Upper lobe of left lung (tissue), 4 donors: ENCODE measurements around the gene STN1.

Experiments
- CTCF ChIP-seq, 6 experiments: fragments of 450-650 bp in 4 of 6; fragments of 200-600 bp in 2 of 6; sonication (generic) in 2 of 6; IDR thresholded peaks; one replicate each; pipeline ENCODE4 v1.5.1; 2016 to 2019; ENCODE audit warnings: antibody characterized with exemption in 6 of 6
- EP300 ChIP-seq, 4 donors: sonication (generic); formaldehyde crosslinking; IDR thresholded peaks; one replicate each; pipeline ENCODE4 v1.5.1; 2017; ENCODE audit warnings: antibody characterized with exemption in 4 of 4, control low read depth in 2 of 4
- POLR2A ChIP-seq, 4 donors: fragments of 450-650 bp; IDR thresholded peaks; one replicate each; pipeline ENCODE4 v1.5.1; 2016 to 2017; ENCODE audit warnings: antibody characterized with exemption in 4 of 4, mild to moderate bottlenecking in 2 of 4
- POLR2AphosphoS5 ChIP-seq, 2 donors: sonication (generic); formaldehyde crosslinking; IDR thresholded peaks; one replicate each; pipeline ENCODE4 v1.5.1; 2017; ENCODE audit warnings: antibody characterized with exemption in 2 of 2

- TF ChIP-seq POLR2A (IDR thresholded peaks at IDR 0.05): no peak
- no peak for TF ChIP-seq CTCF (IDR thresholded peaks at IDR 0.05)
- TF ChIP-seq POLR2AphosphoS5 (IDR thresholded peaks at IDR 0.05): no peak
- TF ChIP-seq EP300 (IDR thresholded peaks at IDR 0.05): no peak
Observed at GRCh38 chr10:103934308-103934707, 16.3 kb upstream of the STN1 start.
